ENCODE results near the gene SLC20A1.
A peak's percentile ranks its signal among the peaks of the same experiment; 100 is the strongest.

Gene SLC20A1

DNA sequence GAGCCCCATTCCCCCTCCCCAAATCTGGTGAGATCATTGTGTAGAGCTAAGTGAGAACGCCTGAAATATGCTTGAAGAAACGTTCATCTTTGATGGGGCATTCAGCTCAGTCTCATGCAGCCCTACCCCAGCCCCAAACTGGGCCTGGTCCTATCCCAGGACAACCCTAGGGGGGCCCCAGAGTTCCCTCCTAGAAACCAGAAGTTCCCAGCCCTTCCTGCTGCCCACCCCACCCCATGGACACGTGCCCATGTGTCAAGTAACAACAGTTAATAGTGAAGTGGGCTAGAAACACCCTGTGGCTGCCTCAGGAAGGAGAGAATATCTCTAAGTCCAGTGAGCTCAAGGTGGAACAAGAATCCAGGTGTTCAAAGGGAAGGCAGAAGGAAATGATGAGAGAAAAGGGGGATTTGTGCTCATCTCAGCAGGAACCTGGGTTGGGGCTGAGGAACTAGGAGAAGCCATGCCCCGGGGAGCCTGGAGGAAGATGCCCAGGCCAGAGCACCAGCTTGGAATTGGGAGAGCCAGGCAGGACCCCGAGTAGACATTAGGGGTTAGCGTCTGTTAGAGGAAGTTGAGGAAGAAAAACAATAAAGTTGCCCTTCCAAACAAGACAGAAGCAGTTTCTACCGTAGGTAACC lies 20.1 kb upstream of the SLC20A1 start:
- no peak for DNase-seq

GRCh38 chr2:112626604-112627059 lies 19.1 kb upstream of the SLC20A1 start:
- DNase-seq = peak; percentile 40

GRCh38 chr2:112627060-112628040 lies 18.4 kb upstream of the SLC20A1 start:
- DNase-seq = no peak

- DNase-seq = no peak
Measured at GRCh38 chr2:112629224-112629623, 16.5 kb upstream of the SLC20A1 start.

DNA sequence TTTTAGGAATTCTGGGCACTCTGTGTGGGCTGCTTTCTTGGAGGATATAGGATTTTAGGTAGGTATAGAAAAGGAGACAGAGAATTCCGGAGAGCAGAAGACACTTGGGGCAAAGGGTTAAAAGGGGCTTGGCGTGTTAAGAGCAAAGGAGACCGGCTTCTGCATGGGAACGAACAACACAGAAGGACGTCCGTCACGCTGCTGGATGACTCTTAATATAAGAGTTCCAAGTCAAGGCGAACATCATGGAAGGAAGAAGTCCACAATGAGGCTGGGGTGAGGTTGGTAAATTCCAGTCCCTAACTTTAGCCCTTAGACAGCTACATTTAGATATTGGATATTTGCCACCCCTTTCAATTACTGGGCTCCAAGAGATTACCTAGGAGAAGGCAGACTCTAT lies 15.9 kb upstream of the SLC20A1 start:
- DNase-seq = no peak

DNA sequence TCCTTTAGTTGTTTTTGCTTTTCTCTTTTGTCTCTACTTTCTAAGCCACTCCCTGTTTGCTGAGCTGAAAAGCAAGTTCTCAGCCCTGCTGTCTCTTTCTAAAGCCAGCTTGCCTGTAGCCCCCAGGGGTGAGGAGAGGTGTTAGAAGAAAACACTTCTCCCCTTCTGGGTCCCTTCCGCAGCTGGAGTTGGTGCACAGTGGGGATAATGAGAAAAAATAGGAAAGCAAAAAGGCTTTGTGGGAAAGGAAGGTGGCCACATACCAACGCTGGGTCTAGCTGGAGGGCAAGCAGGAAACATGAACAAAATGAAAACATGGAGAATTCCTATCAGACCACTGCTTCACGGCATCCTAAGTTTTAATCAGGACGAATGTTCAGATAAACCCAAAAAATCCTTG lies 15.5 kb upstream of the SLC20A1 start:
- DNase-seq = no peak

GRCh38 chr2:112633708-112634107 lies 12.0 kb upstream of the SLC20A1 start:
- DNase-seq = no peak

GRCh38 chr2:112634153-112634873 lies 11.4 kb upstream of the SLC20A1 start:
- no peak for DNase-seq

- no peak for DNase-seq
Measured at GRCh38 chr2:112634874-112635157, 10.9 kb upstream of the SLC20A1 start.

GRCh38 chr2:112636605-112637288 lies 9.0 kb upstream of the SLC20A1 start:
- no peak for DNase-seq

GRCh38 chr2:112637289-112637660 lies 8.5 kb upstream of the SLC20A1 start:
- no peak for DNase-seq

GRCh38 chr2:112639936-112640335 lies 5.8 kb upstream of the SLC20A1 start:
- DNase-seq = no peak

GRCh38 chr2:112640467-112640799 lies 5.3 kb upstream of the SLC20A1 start:
- no peak for DNase-seq

- DNase-seq = no peak
Measured at GRCh38 chr2:112640800-112641675, 4.7 kb upstream of the SLC20A1 start.

DNA sequence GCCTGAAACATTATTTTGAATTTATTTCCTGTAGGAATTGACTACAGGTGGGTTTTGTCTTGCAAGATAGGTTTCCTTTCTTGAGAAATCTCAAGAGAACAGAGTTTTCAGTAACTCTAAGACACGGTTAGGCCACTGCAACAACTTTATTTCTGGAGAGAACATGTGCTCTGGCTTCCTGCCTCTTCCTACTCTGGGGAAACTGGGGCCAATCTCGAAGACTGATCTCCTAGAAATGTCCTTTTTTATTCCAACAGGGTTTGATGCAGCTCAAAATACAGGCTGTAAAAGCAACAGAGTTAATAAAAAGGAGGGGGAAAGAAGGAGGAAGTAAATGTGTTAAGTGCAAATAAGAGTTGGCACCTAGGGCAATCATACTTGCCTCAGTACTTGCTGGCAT lies 4.0 kb upstream of the SLC20A1 start:
- DNase-seq = no peak

- no peak for DNase-seq
Measured at GRCh38 chr2:112642561-112642960, 3.2 kb upstream of the SLC20A1 start.

- DNase-seq = no peak
Measured at GRCh38 chr2:112642966-112643365, 2.8 kb upstream of the SLC20A1 start.

- no peak for DNase-seq
Measured at GRCh38 chr2:112643488-112643887, 2.3 kb upstream of the SLC20A1 start.

GRCh38 chr2:112644155-112644932 lies 1.4 kb upstream of the SLC20A1 start:
- no peak for DNase-seq

- no peak for DNase-seq
Measured at GRCh38 chr2:112644933-112645309, 818 bp upstream of the SLC20A1 start.

GRCh38 chr2:112646102-112646719 lies 472 bp downstream of the SLC20A1 start:
- DNase-seq = no peak
